22Rv1 (cell line): ENCODE data around the gene RNF186.
"Not testable (repeated sequence)": the region's sequence is repeated elsewhere in the genome, so short reads cannot be mapped to it uniquely, and the experiment has no call there.

Experiments
- H3K27ac ChIP-seq: fragments of 450-650 bp; 2 replicates; pipeline ENCODE4 v1.5.1; 2017
- CTCF ChIP-seq: fragments of 450-650 bp; IDR thresholded peaks from 2 replicates; pipeline ENCODE4 v1.5.1; 2017; ENCODE audit warnings: mild to moderate bottlenecking
- ZFX ChIP-seq: fragments of 450-650 bp; IDR thresholded peaks from 2 replicates; pipeline ENCODE4 v1.6.1; 2017; ENCODE audit warnings: antibody characterized with exemption, borderline replicate concordance

The RNF186 gene

GRCh38 chr1:19797827-19798226, 17.3 kb downstream of the RNF186 start:
- TF ChIP-seq ZFX (no peak), CTCF (no peak)
- peak overlapping the region; percentile 83 for H3K27ac ChIP-seq

GRCh38 chr1:19794583-19794982, 20.5 kb downstream of the RNF186 start:
- TF ChIP-seq ZFX (no peak), CTCF (no peak)

GRCh38 chr1:19793360-19794046, 21.6 kb downstream of the RNF186 start:
- no peak overlapping the region for H3K27ac ChIP-seq
- no peak for TF ChIP-seq ZFX
- TF ChIP-seq CTCF = no peak

More at GRCh38 chr1:19794583-19794982, 20.5 kb downstream of the RNF186 start:
- H3K27ac ChIP-seq = no peak overlapping the region

GRCh38 chr1:19792237-19793002, 22.7 kb downstream of the RNF186 start:
- TF ChIP-seq ZFX = no peak
- no peak for TF ChIP-seq CTCF
- no peak overlapping the region for H3K27ac ChIP-seq

GRCh38 chr1:19790061-19790975, 24.8 kb downstream of the RNF186 start:
- H3K27ac ChIP-seq = not testable (repeated sequence)

GRCh38 chr1:19786988-19787423, 28.1 kb downstream of the RNF186 start:
- TF ChIP-seq CTCF (no peak), ZFX (no peak)
- peak overlapping the region; percentile 34 for H3K27ac ChIP-seq

GRCh38 chr1:19785660-19786059, 29.4 kb downstream of the RNF186 start:
- TF ChIP-seq ZFX = no peak
- no peak for TF ChIP-seq CTCF
- no peak overlapping the region for H3K27ac ChIP-seq
